H1 (cell line): Measurements from ENCODE around the gene SHMT2. TPM values are rescaled to one million over a fixed set of nuclear protein-coding genes. Genes with fewer than 3 reads are reported as not detected.

Source experiments
- CTCF ChIA-PET: fragments of 300-600 bp; sonication (Branson Sonifier 250); formaldehyde crosslinking; loops from one replicate; lab custom pipeline; 2021; ENCODE audit not compliant: partially characterized antibody; lab: Charles Lee
- POLR2A ChIA-PET: fragments of 300-600 bp; sonication (Branson Sonifier 250); formaldehyde crosslinking; loops from one replicate; lab custom pipeline; 2021; ENCODE audit warnings: inconsistent platforms; ENCODE audit not compliant: partially characterized antibody; lab: Charles Lee
- DNase-seq, 2 experiments: peaks; one replicate each; pipeline versions ENCODE4 v3.0.0 to v3.0.0-alpha.2; 2010 to 2022; ENCODE audit warnings: low spot score in 2 of 2, low read depth in 1 of 2, mixed read lengths in 1 of 2
- FAIRE-seq: peaks from 2 replicates; lab custom pipeline; 2011; peaks lifted over from hg19 to GRCh38; lab: Jason Lieb, UNC
- H2AFZ ChIP-seq: 2 replicates; pipeline ENCODE4 v1.8.1; 2012; ENCODE audit warnings: low read length, inconsistent platforms
- H2AK5ac ChIP-seq: 2 replicates; pipeline ENCODE4 v1.6.1; 2013; ENCODE audit warnings: low read depth, low read length
- H2BK120ac ChIP-seq: replicated peaks from 2 replicates; pipeline ENCODE3; 2013; ENCODE audit warnings: low read depth, low read length, inconsistent platforms
- H2BK12ac ChIP-seq: 2 replicates; pipeline ENCODE4 v1.6.1; 2013; ENCODE audit warnings: low read depth, low read length
- H2BK15ac ChIP-seq: 2 replicates; pipeline ENCODE4 v1.6.1; 2013; ENCODE audit warnings: low read length
- H2BK20ac ChIP-seq: 2 replicates; pipeline ENCODE4 v1.6.1; 2013; ENCODE audit warnings: low read length
- H2BK5ac ChIP-seq: 2 replicates; pipeline ENCODE4 v1.6.1; 2013; ENCODE audit warnings: low read depth, low read length
- H3K14ac ChIP-seq: 2 replicates; pipeline ENCODE4 v1.6.1; 2013; ENCODE audit warnings: inconsistent platforms; ENCODE audit not compliant: insufficient read length
- H3K18ac ChIP-seq: 2 replicates; pipeline ENCODE4 v1.6.1; 2013; ENCODE audit warnings: low read length; ENCODE audit errors: extremely low read depth
- H3K23ac ChIP-seq: 2 replicates; pipeline ENCODE4 v1.6.1; 2013; ENCODE audit warnings: inconsistent platforms; ENCODE audit not compliant: insufficient read length
- H3K23me2 ChIP-seq: 2 replicates; pipeline ENCODE4 v1.6.1; 2013; ENCODE audit warnings: low read depth, low read length
- H3K27ac ChIP-seq: 2 replicates; pipeline ENCODE4 v1.6.1; 2011; ENCODE audit warnings: low read depth, low read length, inconsistent platforms
- H3K27me3 ChIP-seq, 4 experiments: replicated peaks in 1 of 4; 1 replicate in 1 of 4; 2 replicates in 3 of 4; pipeline versions ENCODE4 v1.6.1 to v1.8.1; 2011 to 2013; ENCODE audit warnings: low read length in 3 of 4, mild to moderate bottlenecking in 3 of 4, inconsistent platforms in 2 of 4, mixed read lengths in 2 of 4, moderate library complexity in 1 of 4; ENCODE audit not compliant: control insufficient read depth in 3 of 4, insufficient read depth in 3 of 4; ENCODE audit errors: extremely low read depth in 1 of 4
- H3K36me3 ChIP-seq, 4 experiments: 2 replicates each; pipeline versions ENCODE4 v1.6.1 to v1.8.1; 2011 to 2013; ENCODE audit warnings: mild to moderate bottlenecking in 4 of 4, low read length in 3 of 4, moderate library complexity in 2 of 4, control low read depth in 1 of 4, inconsistent platforms in 1 of 4; ENCODE audit not compliant: insufficient read depth in 4 of 4, control insufficient read depth in 2 of 4
- H3K4ac ChIP-seq: replicated peaks from 2 replicates; pipeline ENCODE3; 2013; ENCODE audit warnings: low read length, low read depth, mixed read lengths, inconsistent platforms; ENCODE audit not compliant: insufficient read length
- H3K4me1 ChIP-seq, 4 experiments: replicated peaks in 1 of 4; 1 replicate in 1 of 4; 2 replicates in 3 of 4; pipeline versions ENCODE4 v1.6.1 to v1.8.1; 2011 to 2013; ENCODE audit warnings: low read length in 3 of 4, inconsistent platforms in 2 of 4, mixed read lengths in 1 of 4; ENCODE audit not compliant: insufficient read depth in 4 of 4, control insufficient read depth in 3 of 4
- H3K4me2 ChIP-seq, 2 experiments: 2 replicates each; pipeline versions ENCODE4 v1.6.1 to v1.8.1; 2011 to 2013; ENCODE audit warnings: low read depth in 2 of 2, low read length in 2 of 2, control low read depth in 1 of 2, inconsistent platforms in 1 of 2, mild to moderate bottlenecking in 1 of 2; ENCODE audit not compliant: insufficient read depth in 1 of 2
- H3K4me3 ChIP-seq, 4 experiments: fragments of 200-600, 300-600 bp in 1 of 4; sonication (generic), shearing (Covaris generic), sonication (Bioruptor Twin) in 1 of 4; 2 replicates each; pipeline versions ENCODE4 v1.5.1 to v1.8.1; 2011 to 2016; ENCODE audit warnings: low read length in 4 of 4, low read depth in 3 of 4, control low read depth in 2 of 4, inconsistent platforms in 2 of 4, mild to moderate bottlenecking in 2 of 4, mixed read lengths in 1 of 4, moderate library complexity in 1 of 4; ENCODE audit not compliant: insufficient read depth in 2 of 4; ENCODE audit errors: extremely low read depth in 1 of 4
- H3K56ac ChIP-seq: replicated peaks from 2 replicates; pipeline ENCODE3; 2013; ENCODE audit warnings: low read depth, mild to moderate bottlenecking, mixed read lengths, low read length, inconsistent platforms; ENCODE audit not compliant: insufficient read length
- H3K79me1 ChIP-seq: 2 replicates; pipeline ENCODE4 v1.6.1; 2013; ENCODE audit warnings: low read depth, low read length, control low read depth
- H3K79me2 ChIP-seq, 2 experiments: 2 replicates each; pipeline versions ENCODE4 v1.6.1 to v1.8.1; 2012 to 2013; ENCODE audit warnings: low read length in 2 of 2, mild to moderate bottlenecking in 2 of 2, inconsistent platforms in 1 of 2; ENCODE audit not compliant: insufficient read depth in 2 of 2, control insufficient read depth in 1 of 2
- H3K9ac ChIP-seq, 4 experiments: replicated peaks in 1 of 4; 1 replicate in 1 of 4; 2 replicates in 3 of 4; pipeline versions ENCODE4 v1.6.1 to v1.8.1; 2011 to 2013; ENCODE audit warnings: low read depth in 3 of 4, low read length in 3 of 4, control low read depth in 2 of 4, mild to moderate bottlenecking in 2 of 4, moderate library complexity in 2 of 4, inconsistent platforms in 1 of 4; ENCODE audit errors: extremely low read depth in 1 of 4
- H3K9me3 ChIP-seq, 2 experiments: 2 replicates each; pipeline versions ENCODE4 v1.6.1 to v1.8.1; 2012 to 2013; ENCODE audit warnings: mild to moderate bottlenecking in 2 of 2, moderate library complexity in 2 of 2, control low read depth in 1 of 2, inconsistent platforms in 1 of 2, low read depth in 1 of 2, low read length in 1 of 2, mixed read lengths in 1 of 2; ENCODE audit not compliant: insufficient read depth in 2 of 2
- H4K20me1 ChIP-seq, 2 experiments: replicated peaks in 1 of 2; 2 replicates each; pipeline versions ENCODE3 to v1.8.1; 2011 to 2013; ENCODE audit warnings: inconsistent platforms in 2 of 2, low read length in 2 of 2, mild to moderate bottlenecking in 1 of 2; ENCODE audit not compliant: insufficient read depth in 2 of 2, control insufficient read depth in 1 of 2
- H4K5ac ChIP-seq: 2 replicates; pipeline ENCODE4 v1.6.1; 2013; ENCODE audit warnings: low read length, low read depth, mixed read lengths, inconsistent platforms; ENCODE audit not compliant: insufficient read length
- H4K8ac ChIP-seq: 2 replicates; pipeline ENCODE4 v1.8.0; 2013; ENCODE audit warnings: mild to moderate bottlenecking, moderate library complexity, low read length, inconsistent platforms; ENCODE audit not compliant: insufficient read depth; ENCODE audit errors: extremely low read depth
- H4K91ac ChIP-seq: replicated peaks from 2 replicates; pipeline ENCODE3; 2013; ENCODE audit warnings: low read length, mixed read lengths, inconsistent platforms; ENCODE audit not compliant: insufficient read length
- CBX5 ChIP-seq: fragments of 300-800, 300-1000 bp; sonication (generic); IDR thresholded peaks from 2 replicates; pipeline ENCODE4 v1.7.1; 2016; ENCODE audit warnings: antibody characterized with exemption, low read length, low read depth
- CBX8 ChIP-seq: fragments of 300-800, 300-1000 bp; sonication (generic); IDR thresholded peaks from 2 replicates; pipeline ENCODE4 v1.7.1; 2016; ENCODE audit warnings: low read depth, low read length, borderline replicate concordance
- CHD1 ChIP-seq: IDR thresholded peaks from 2 replicates; pipeline ENCODE4 v1.6.1; 2012; ENCODE audit warnings: low read depth, low read length, improper control_type of control experiment
- E2F6 ChIP-seq: IDR thresholded peaks from 2 replicates; pipeline ENCODE4 v1.6.1; 2012; ENCODE audit warnings: inconsistent platforms
- RAD21 ChIP-seq, 2 experiments: IDR thresholded peaks in 1 of 2; conservative IDR thresholded peaks in 1 of 2; 2 replicates each; pipeline ENCODE4 v1.6.1; 2011; ENCODE audit warnings: low read depth in 2 of 2, low read length in 2 of 2, improper control_type of control experiment in 1 of 2, inconsistent platforms in 1 of 2, mild to moderate bottlenecking in 1 of 2, moderate library complexity in 1 of 2
- RBBP5 ChIP-seq: IDR thresholded peaks from 2 replicates; pipeline ENCODE4 v1.7.1; 2012; ENCODE audit warnings: low read depth, mild to moderate bottlenecking, inconsistent platforms, low read length, moderate library complexity, borderline replicate concordance
- RNF2 ChIP-seq: fragments of 200-900, 300-1000 bp; sonication (generic); IDR thresholded peaks from 2 replicates; pipeline ENCODE4 v1.7.1; 2016; ENCODE audit warnings: borderline replicate concordance, low read depth, mild to moderate bottlenecking, antibody characterized with exemption, low read length; ENCODE audit not compliant: poor library complexity, severe bottlenecking; ENCODE audit errors: missing control alignments
- WGBS, 2 experiments: shearing (Covaris generic) in 1 of 2; methylation state at CpG; one replicate each; pipeline versions ENCODE4 v1.1.6 to v1.1.7; 2013 to 2015; ENCODE audit warnings: low lambda C conversion rate in 2 of 2, mixed read lengths in 2 of 2, inconsistent platforms in 1 of 2, low coverage in 1 of 2, missing lambda C conversion rate in 1 of 2; ENCODE audit not compliant: insufficient replicate concordance in 2 of 2, insufficient coverage in 1 of 2, insufficient read length in 1 of 2; ENCODE audit errors: extremely low coverage in 1 of 2, missing lambda C conversion rate in 1 of 2; 5-methylcytosine and 5-hydroxymethylcytosine counted together
- polyA plus RNA-seq, 7 experiments: library from polyadenylated mRNA; depleted of rRNA in 3 of 7; stranded (reverse) in 5 of 7; unstranded in 2 of 7; fragments of >200 nt in 5 of 7; fragments of 200-250 nt in 2 of 7; gene quantifications; 1 replicate in 5 of 7; 2 replicates in 1 of 7; 4 replicates in 1 of 7; pipeline versions ENCODE4 v1.2.1 to v1.2.3, GENCODE V29; 2011 to 2013; ENCODE audit warnings: missing spikeins in 2 of 7, mixed read lengths in 2 of 7
- total RNA-seq: library from RNA; stranded (reverse); fragmentation: NEBNext Ultra II Directional; extraction: Animal tissue kit (Norgen Biotek cat#: 25700); gene quantifications from 2 replicates; pipeline ENCODE4 v1.2.1, GENCODE V29; 2021
- TF ChIP-seq, protein P1 (sequence below): IDR thresholded peaks from 2 replicates; pipeline ENCODE4 v1.6.1; 2011; ENCODE audit warnings: low read length, improper control_type of control experiment

Gene SHMT2
- total and polyA plus RNA-seq, 2 of the 8 experiments (the other 6 are each of a cell fraction or from before 2014, with no cell fraction given) = 274 to 520 TPM

DNA sequence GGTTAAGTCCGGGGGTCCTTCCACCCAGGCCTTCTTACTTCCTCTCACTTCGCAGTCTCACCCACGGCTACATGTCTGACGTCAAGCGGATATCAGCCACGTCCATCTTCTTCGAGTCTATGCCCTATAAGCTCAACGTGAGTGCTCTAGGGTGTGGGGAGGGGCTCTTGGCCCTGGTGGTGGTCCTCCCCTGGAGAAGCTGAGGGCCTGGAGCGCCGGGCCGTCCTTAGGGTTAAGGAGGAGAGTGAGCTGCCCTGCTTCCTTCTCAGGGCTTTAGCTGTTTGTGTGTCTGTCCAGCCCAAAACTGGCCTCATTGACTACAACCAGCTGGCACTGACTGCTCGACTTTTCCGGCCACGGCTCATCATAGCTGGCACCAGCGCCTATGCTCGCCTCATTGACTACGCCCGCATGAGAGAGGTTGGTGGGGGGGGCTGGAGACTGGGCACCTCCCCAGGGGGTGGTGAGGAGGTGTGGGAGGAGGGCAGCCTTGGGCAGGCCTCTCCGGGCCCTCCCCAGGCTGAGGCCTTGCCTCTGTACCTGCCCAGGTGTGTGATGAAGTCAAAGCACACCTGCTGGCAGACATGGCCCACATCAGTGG lies 2.7 kb downstream of the SHMT2 start:
- POLR2A ChIA-PET = interaction anchor here (0.6 to 23.7 kb wide), 14 partner anchors 3 to 1010 kb away, joined by 3 to 852 read pairs (median 12); partner anchors contain the start of genes GLI1, LRP1, NXPH4 and RNF41
- TF ChIP-seq CBX5 (no peak), E2F6 (no peak), RNF2 (no peak), CBX8 (no peak), RAD21 (IDR thresholded peaks at IDR 0.05 in 1 of 2, conservative IDR thresholded peaks at IDR 0.05 in 1 of 2; ENCODE audit: low read depth in 2 of 2, low read length in 2 of 2) (no peak), RBBP5 (no peak), CHD1 (no peak)
- TF ChIP-seq, protein P1, sequence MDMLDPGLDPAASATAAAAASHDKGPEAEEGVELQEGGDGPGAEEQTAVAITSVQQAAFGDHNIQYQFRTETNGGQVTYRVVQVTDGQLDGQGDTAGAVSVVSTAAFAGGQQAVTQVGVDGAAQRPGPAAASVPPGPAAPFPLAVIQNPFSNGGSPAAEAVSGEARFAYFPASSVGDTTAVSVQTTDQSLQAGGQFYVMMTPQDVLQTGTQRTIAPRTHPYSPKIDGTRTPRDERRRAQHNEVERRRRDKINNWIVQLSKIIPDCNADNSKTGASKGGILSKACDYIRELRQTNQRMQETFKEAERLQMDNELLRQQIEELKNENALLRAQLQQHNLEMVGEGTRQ = no peak

More for the DNA sequence above, 2.7 kb downstream of the SHMT2 start:
- Histone ChIP-seq H2BK20ac (no peak overlapping the region), H3K4me2 (peak overlapping the region in 1 of 2 experiments; percentile 95; a peak in 1 of 4 replicates), H2BK5ac (peak overlapping the region; percentile 35; the same call in 1 of the 2 replicates), H2BK120ac (no peak overlapping the region), H3K79me2 (peaks cover 6 to 15% of the 10 kb centered on the region in 2 experiments; a peak in 3 of 4 replicates), H3K4me1 (peaks cover 10 to 51% (median 29%) of the 10 kb centered on the region in 4 experiments), H3K23me2 (peaks cover 8% of the 10 kb centered on the region; the same call in 1 of the 2 replicates), H3K79me1 (peaks cover 11% of the 10 kb centered on the region), H3K36me3 (peaks cover 29 to 42% (median 35%) of the 10 kb centered on the region in 4 experiments), H4K20me1 (peaks cover 22 to 35% of the 10 kb centered on the region in 2 experiments), H2BK15ac (no peak overlapping the region), H3K4ac (no peak overlapping the region), H3K14ac (no peak overlapping the region), H3K9ac (no peak overlapping the region), H2AFZ (no peak overlapping the region), H4K91ac (no peak overlapping the region), H3K27me3 (peaks cover 13 to 32% (median 27%) of the 10 kb centered on the region in 4 experiments), H4K8ac (no peak overlapping the region), H3K4me3 (no peak overlapping the region), H2BK12ac (no peak overlapping the region), H3K9me3 (no peaks in the 10 kb centered on the region), H3K18ac (no peak overlapping the region), H3K23ac (no peak overlapping the region), H4K5ac (no peak overlapping the region), H3K56ac (no peak overlapping the region), H2AK5ac (no peak overlapping the region), H3K27ac (no peak overlapping the region)
- WGBS, 2 experiments = 94% methylated on average over 18 of the region's 19 CpGs; no CpG with 5 or more reads in 1 of the 2 experiments
- DNase-seq (no peak), FAIRE-seq (no peak)
- CTCF ChIA-PET = interaction anchor here (0.6 to 27.9 kb wide), 5 partner anchors 9 to 171 kb away, joined by 3 to 726 read pairs (median 30); partner anchors contain the start of genes NXPH4 and STAC3
